SK-MEL-5 (cell line): ENCODE data around the gene NYNRIN. TPM values are rescaled to one million over a fixed set of nuclear protein-coding genes. Genes with fewer than 3 reads are reported as not detected.

Source experiments
- DNase-seq: peaks from one replicate; pipeline ENCODE4 v3.0.0-alpha.2; 2016; ENCODE audit warnings: low read depth, low spot score
- in situ Hi-C: cut with HindIII; loops from 2 replicates; pipeline ENCODE4 v1.10.0; 2016; ENCODE audit warnings: low sequenced_read_pairs, high pct_unique_total_duplicates, low pct_unique_long_range_greater_than_20kb
- small RNA-seq, 2 experiments: library from RNA; depleted of rRNA; stranded (forward); fragments of <200 nt; gene quantifications; one replicate each; pipeline ENCODE3, GENCODE V24; 2014
- total RNA-seq: library from RNA; depleted of rRNA; stranded (reverse); fragments of >200 nt; shearing (Covaris generic); gene quantifications from 2 replicates; pipeline ENCODE4 v1.2.3, GENCODE V29; 2014; rRNA removed

The NYNRIN gene
- total RNA-seq, 1 experiment from 2014 or later = 0.05 TPM

DNA sequence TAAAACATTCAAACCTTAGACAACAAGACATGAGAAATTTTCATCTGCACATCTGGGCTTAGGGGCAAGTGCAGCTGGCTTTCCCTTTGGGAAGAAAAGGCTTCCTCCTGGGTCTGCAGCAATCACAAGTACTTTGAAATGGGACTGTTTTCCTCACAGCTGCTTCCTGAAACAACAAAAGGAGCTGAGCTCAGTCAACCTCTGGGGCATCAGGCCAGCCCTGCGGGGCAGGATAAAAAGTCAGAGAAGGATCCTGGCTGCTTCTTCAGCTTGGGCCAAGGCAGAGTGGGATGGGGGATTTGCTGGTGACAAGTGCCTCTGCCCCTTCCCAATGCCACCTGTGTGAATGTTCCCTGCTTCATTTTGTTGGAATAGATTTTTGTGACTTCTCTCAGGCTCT, 59.9 kb downstream of the NYNRIN start:
- in situ Hi-C loops = no loop called here
- DNase-seq = no peak

DNA sequence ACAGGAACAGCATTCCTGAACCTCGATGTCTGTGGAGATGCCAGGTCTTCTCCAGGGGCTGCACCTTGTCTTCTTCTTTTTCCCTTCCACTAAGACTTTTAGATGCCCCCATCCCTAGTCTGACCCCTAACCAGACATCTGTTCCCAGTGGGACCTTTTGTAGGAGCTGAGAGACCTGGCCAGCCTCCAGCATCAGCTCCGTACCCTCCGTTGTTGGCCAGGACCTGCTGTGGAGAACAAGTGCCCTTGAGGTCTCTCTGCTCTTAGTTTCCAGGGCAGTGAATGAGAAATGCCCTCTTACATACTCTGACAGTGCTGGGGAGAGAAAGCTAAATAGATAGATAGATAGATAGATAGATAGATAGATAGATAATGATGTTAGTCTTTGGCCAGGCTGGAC, 60.5 kb downstream of the NYNRIN start:
- in situ Hi-C loops = no loop called here
- DNase-seq = no peak

DNA sequence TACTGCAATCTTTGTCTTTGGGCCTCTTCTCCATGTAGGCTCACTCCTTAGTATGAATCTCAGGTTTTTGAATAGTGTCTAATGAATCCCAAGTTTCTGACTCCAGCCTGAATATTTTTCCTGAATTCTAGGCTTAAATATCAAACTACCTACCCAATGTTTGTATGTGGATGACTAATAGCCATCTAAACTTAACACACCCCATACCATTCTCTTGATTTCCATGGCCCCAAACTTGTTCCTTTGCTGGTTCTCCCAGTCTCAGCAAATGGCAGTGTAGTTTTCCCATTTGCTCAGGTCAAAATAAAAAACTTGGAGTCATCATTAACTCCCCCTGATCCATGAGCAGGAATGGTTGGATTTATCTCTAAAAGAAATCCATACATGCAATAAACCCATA, 62.5 kb downstream of the NYNRIN start:
- no peak for DNase-seq
- in situ Hi-C loops = no loop called here

DNA sequence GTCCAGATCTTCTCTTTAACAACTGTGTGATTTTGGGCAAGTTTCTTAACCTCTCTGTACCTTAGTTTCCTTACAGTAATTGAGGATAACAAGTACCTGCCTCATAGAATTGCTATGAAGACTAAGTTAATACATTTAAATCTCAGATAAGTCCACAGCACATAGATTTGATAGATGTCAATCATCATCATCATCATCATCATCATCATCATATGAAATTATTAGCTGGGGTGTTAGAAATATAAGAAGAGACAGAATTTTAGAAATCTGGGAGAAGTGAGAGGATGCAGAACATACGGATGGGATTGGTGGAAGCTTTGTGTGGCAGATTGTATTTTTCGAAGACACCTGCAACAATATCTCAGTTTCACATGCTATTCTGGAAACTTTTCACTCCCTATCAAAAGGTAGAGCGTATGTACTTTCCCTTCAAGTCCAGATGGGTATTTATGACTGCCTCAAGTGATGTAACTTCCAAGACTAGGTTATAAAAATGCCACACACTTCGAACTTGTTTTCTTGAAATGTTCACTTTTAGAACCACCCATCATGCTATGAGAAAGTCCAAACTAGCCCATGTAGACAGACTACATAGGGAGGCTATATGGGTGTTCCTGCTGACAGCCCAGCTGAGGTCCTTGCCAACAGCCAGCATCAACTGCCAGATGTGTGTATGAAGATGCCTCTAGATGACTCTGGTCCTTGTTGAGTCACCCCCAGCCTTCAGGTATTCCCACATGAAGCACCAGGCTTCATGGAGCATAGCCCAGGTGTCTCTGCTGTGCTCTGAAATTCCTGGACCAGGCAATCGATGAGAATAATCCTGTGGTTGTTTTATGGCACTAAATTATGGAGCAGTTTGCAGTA, 64.4 kb downstream of the NYNRIN start:
- DNase-seq = no peak
- in situ Hi-C loops = no loop called here

DNA sequence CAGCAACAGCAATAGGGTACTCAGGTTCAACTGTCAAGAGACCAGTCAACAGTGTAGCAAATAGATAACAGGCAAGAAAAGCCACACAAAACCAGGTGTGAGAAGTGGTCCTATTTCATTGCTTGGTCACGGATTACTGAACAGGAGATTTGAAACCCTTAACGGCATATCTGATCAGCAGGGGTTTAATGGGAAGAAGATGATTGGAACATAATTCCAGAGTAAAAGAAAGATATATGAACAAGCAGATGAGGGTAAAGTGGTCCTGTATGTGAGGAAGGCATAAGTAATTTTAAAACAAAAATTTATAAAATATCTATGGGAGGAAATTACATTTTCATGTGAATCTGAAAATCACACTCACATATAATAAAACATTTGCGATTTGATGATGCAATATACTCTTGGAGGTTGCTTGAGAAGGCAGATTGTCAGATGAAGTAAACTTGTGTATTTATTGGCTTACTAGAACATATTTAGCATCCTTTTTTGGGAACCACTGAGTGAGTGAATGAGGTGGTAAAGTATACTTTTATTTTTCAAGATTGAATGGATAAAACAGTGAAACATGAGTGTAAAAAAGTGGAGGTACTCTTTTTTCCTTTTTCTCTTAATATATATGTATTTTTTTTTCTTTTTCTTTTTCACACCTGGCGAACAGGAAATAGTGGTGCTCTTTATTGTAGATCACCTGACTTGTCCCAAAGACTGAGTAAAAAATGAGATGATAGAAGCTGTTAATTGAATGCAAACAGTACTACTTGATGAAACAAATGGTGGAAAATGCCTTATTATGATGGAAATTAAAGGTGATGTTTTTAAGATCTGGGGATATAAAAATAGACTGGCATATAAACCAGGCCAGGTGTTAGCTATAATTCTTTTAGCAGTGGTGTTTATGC, 65.3 kb downstream of the NYNRIN start:
- in situ Hi-C loops = no loop called here
- DNase-seq = no peak

DNA sequence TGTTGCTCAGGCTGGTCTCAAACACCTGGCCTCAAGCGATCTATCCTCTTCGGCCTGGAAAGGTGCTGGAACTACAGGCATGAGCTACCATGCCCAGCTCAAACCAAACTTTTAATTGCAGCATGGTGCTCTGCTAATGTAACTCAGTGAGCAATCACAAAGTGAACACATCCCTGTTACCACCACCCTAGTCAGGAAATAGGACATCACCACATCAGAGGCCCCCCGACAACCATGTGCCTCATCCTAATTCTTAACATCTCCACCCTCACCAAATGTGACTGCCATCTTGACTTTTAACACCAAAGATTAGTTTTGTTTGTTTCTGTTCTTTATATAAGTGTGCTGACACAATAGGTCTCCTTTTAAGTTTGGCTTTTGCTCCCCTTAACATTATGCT, 66.6 kb downstream of the NYNRIN start:
- no peak for DNase-seq
- in situ Hi-C loops = no loop called here

DNA sequence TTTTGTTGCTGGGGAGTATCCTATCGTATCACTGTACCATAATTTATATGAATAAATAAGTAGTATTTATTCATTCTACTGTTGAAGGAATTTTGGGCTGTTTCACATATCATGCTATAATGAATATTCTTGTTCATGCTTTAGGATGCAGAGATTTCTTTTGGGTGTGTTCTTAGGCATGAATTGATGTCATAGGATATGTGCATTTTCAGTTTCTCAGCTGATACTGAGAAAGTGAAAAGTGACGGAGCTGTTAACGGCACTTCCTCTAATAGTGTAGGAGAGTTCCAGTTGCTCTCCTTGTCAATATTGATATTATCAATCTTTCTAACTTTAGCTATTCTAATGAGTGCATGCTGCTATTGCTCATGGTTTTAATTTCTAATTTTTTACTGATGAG, 67.0 kb downstream of the NYNRIN start:
- DNase-seq = no peak
- in situ Hi-C loops = no loop called here

Small RNA genes lying within 50 kb of the gene (small RNA-seq; reads per million reads assigned to genes)
- gene RF00026 = 0 reads per million in 2 experiments

Other genes starting within 250 kb of the NYNRIN start
- 24.2 and 34.1 TPM in 2 replicates for gene IRF9, start 237.7 kb upstream of the NYNRIN start, total RNA-seq
- 0.69 and 1.1 TPM in 2 replicates for gene REC8, start 226.9 kb upstream of the NYNRIN start, total RNA-seq
- gene IPO4, start 210.2 kb upstream of the NYNRIN start, total RNA-seq = 52.1 and 67.3 TPM in 2 replicates
- 56.9 and 57.5 TPM in 2 replicates for gene TM9SF1, start 203.6 kb upstream of the NYNRIN start, total RNA-seq
- gene TSSK4, start 193.3 kb upstream of the NYNRIN start, total RNA-seq = not detected in 2 replicates
- gene CHMP4A, start 185.5 kb upstream of the NYNRIN start, total RNA-seq = 42.2 and 44.2 TPM in 2 replicates
- 8.3 and 14.0 TPM in 2 replicates for gene MDP1, start 182.9 kb upstream of the NYNRIN start, total RNA-seq
- 249 and 263 TPM in 2 replicates for gene NEDD8, start 166.6 kb upstream of the NYNRIN start, total RNA-seq
- 48.3 and 56.3 TPM in 2 replicates for gene GMPR2, start 166.1 kb upstream of the NYNRIN start, total RNA-seq
- gene TINF2, start 156.4 kb upstream of the NYNRIN start, total RNA-seq = 37.8 and 43.1 TPM in 2 replicates
- gene TGM1, start 135.8 kb upstream of the NYNRIN start, total RNA-seq = 0.08 TPM in 1 of 2 replicates, not detected in the other
- 23.9 and 25.7 TPM in 2 replicates for gene RABGGTA, start 127.4 kb upstream of the NYNRIN start, total RNA-seq
- 0.82 and 3.8 TPM in 2 replicates for gene DHRS1, start 99.2 kb upstream of the NYNRIN start, total RNA-seq
- 22.9 and 25.1 TPM in 2 replicates for gene NOP9, start 99.2 kb upstream of the NYNRIN start, total RNA-seq
- gene CIDEB, start 91.0 kb upstream of the NYNRIN start, total RNA-seq = 0.35 and 0.48 TPM in 2 replicates
- gene LTB4R2, start 88.9 kb upstream of the NYNRIN start, total RNA-seq = 2.3 and 3.2 TPM in 2 replicates
- gene LTB4R, start 87.5 kb upstream of the NYNRIN start, total RNA-seq = 0.98 and 1.7 TPM in 2 replicates
- gene ADCY4, start 63.9 kb upstream of the NYNRIN start, total RNA-seq = not detected in 2 replicates
- gene RIPK3, start 59.0 kb upstream of the NYNRIN start, total RNA-seq = not detected in 2 replicates
- 0.05 and 0.53 TPM in 2 replicates for gene NFATC4, start 30.8 kb upstream of the NYNRIN start, total RNA-seq
- 0.11 and 0.24 TPM in 2 replicates for gene CBLN3, start 30.7 kb downstream of the NYNRIN start, total RNA-seq
- 30.9 and 37.5 TPM in 2 replicates for gene KHNYN, start 31.0 kb downstream of the NYNRIN start, total RNA-seq
- 6.2 and 12.5 TPM in 2 replicates for gene SDR39U1, start 43.8 kb downstream of the NYNRIN start, total RNA-seq
- not detected in 2 replicates for gene CMA1, start 109.3 kb downstream of the NYNRIN start, total RNA-seq
- not detected in 2 replicates for gene CTSG, start 177.2 kb downstream of the NYNRIN start, total RNA-seq
- not detected in 2 replicates for gene GZMH, start 210.7 kb downstream of the NYNRIN start, total RNA-seq
- not detected in 2 replicates for gene GZMB, start 235.2 kb downstream of the NYNRIN start, total RNA-seq